Measurements from ENCODE around the gene CASZ1.

- TF ChIP-seq, protein P1, sequence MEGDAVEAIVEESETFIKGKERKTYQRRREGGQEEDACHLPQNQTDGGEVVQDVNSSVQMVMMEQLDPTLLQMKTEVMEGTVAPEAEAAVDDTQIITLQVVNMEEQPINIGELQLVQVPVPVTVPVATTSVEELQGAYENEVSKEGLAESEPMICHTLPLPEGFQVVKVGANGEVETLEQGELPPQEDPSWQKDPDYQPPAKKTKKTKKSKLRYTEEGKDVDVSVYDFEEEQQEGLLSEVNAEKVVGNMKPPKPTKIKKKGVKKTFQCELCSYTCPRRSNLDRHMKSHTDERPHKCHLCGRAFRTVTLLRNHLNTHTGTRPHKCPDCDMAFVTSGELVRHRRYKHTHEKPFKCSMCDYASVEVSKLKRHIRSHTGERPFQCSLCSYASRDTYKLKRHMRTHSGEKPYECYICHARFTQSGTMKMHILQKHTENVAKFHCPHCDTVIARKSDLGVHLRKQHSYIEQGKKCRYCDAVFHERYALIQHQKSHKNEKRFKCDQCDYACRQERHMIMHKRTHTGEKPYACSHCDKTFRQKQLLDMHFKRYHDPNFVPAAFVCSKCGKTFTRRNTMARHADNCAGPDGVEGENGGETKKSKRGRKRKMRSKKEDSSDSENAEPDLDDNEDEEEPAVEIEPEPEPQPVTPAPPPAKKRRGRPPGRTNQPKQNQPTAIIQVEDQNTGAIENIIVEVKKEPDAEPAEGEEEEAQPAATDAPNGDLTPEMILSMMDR (IDR thresholded peaks at IDR 0.05) = no peak
- no peak for TF ChIP-seq POLR2A (IDR thresholded peaks at IDR 0.05)
Observed at GRCh38 chr1:10589074-10589473, 207.4 kb downstream of the CASZ1 start.

Data from adrenal gland (tissue), 5 donors.